Progenitor cell of endocrine pancreas (in vitro differentiated cells): ENCODE data around the gene ST3GAL3. TPM values are rescaled to one million over a fixed set of nuclear protein-coding genes. Genes with fewer than 3 reads are reported as not detected.

Experiments used
- DNase-seq: peaks from one replicate; pipeline ENCODE4 v3.0.0; 2021; ENCODE audit warnings: low spot score; ENCODE audit not compliant: unreplicated experiment
- H3K27ac Mint-ChIP-seq: 2 replicates; pipeline ENCODE4 v1.8.0; 2021; ENCODE audit warnings: mild to moderate bottlenecking, moderate library complexity, mixed read lengths
- H3K27me3 Mint-ChIP-seq: 2 replicates; pipeline ENCODE4 v1.8.0; 2021; ENCODE audit warnings: mixed read lengths
- H3K36me3 Mint-ChIP-seq: 2 replicates; pipeline ENCODE4 v1.8.0; 2022; ENCODE audit warnings: mixed read lengths; ENCODE audit not compliant: insufficient read depth
- H3K4me1 Mint-ChIP-seq: 2 replicates; pipeline ENCODE4 v1.8.0; 2021; ENCODE audit warnings: low read depth, mixed read lengths
- H3K4me3 Mint-ChIP-seq: 2 replicates; pipeline ENCODE4 v1.8.0; 2021; ENCODE audit warnings: low read depth, mild to moderate bottlenecking, moderate library complexity, mixed read lengths
- H3K9me3 Mint-ChIP-seq: 2 replicates; pipeline ENCODE4 v1.8.0; 2021; ENCODE audit warnings: low read depth, mixed read lengths
- total RNA-seq: library from RNA; stranded (reverse); gene quantifications from 2 replicates; pipeline ENCODE4 v1.2.1, GENCODE V29; 2021
- TF ChIP-seq, protein P1 (sequence below): fragments of 200-600 bp; sonication (generic); IDR thresholded peaks from one replicate; pipeline ENCODE4 v1.5.0; 2021; ENCODE audit warnings: antibody characterized with exemption, mild to moderate bottlenecking; ENCODE audit not compliant: unreplicated experiment

ST3GAL3 gene
- total RNA-seq, 1 donor from 2014 or later, result 14.9 TPM

DNA sequence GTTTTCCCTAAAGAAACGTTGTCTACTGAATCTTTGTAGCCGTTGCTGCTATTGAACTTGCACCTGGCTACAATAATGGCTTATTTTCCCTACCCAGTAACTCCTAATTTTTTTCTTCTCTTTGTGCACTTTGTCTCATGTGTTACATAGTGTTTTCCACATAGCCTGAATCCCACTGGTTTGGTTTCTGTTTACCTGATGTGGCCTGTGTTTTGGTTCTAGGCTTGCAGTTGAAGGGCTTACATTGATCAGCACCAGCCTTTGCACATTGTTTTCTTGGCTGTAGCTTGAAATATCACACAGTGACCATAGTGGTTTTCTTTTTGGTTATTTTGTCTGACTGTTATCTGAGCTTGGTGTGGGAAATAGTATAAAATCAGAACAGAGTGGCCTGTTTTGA is 29.5 kb downstream of the ST3GAL3 start:
- no peak overlapping the region for H3K4me3 Mint-ChIP-seq
- H3K9me3 Mint-ChIP-seq, result no peaks in the 10 kb centered on the region
- no peaks in the 10 kb centered on the region for H3K4me1 Mint-ChIP-seq
- no peak for DNase-seq
- H3K27me3 Mint-ChIP-seq, result no peaks in the 10 kb centered on the region
- H3K27ac Mint-ChIP-seq, result no peak overlapping the region
- TF ChIP-seq, protein P1, sequence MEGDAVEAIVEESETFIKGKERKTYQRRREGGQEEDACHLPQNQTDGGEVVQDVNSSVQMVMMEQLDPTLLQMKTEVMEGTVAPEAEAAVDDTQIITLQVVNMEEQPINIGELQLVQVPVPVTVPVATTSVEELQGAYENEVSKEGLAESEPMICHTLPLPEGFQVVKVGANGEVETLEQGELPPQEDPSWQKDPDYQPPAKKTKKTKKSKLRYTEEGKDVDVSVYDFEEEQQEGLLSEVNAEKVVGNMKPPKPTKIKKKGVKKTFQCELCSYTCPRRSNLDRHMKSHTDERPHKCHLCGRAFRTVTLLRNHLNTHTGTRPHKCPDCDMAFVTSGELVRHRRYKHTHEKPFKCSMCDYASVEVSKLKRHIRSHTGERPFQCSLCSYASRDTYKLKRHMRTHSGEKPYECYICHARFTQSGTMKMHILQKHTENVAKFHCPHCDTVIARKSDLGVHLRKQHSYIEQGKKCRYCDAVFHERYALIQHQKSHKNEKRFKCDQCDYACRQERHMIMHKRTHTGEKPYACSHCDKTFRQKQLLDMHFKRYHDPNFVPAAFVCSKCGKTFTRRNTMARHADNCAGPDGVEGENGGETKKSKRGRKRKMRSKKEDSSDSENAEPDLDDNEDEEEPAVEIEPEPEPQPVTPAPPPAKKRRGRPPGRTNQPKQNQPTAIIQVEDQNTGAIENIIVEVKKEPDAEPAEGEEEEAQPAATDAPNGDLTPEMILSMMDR, result no peak
- no peaks in the 10 kb centered on the region for H3K36me3 Mint-ChIP-seq

DNA sequence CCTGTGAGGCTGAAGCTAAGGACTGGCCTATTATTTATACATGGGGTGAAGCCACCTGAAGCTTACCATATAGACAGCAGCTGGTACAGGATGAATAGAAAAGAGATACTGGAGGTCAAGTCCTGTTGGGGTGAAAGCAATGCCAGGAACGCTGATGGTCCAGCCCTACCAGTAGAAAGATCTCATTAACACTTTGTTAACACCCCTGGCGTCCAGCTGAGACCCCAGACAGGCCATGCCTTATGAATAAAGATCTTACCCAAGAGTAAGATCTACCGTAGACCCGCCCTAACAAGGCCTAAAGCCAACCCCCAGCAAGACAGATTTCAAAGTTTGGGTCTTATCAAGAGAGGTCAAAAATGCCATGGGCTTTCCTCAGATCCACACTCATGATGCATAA is 34.7 kb downstream of the ST3GAL3 start:
- no peaks in the 10 kb centered on the region for H3K27me3 Mint-ChIP-seq
- no peaks in the 10 kb centered on the region for H3K9me3 Mint-ChIP-seq
- no peak overlapping the region for H3K4me3 Mint-ChIP-seq
- TF ChIP-seq, protein P1, result no peak
- no peak for DNase-seq
- no peaks in the 10 kb centered on the region for H3K36me3 Mint-ChIP-seq
- H3K27ac Mint-ChIP-seq, result no peak overlapping the region
- no peaks in the 10 kb centered on the region for H3K4me1 Mint-ChIP-seq

DNA sequence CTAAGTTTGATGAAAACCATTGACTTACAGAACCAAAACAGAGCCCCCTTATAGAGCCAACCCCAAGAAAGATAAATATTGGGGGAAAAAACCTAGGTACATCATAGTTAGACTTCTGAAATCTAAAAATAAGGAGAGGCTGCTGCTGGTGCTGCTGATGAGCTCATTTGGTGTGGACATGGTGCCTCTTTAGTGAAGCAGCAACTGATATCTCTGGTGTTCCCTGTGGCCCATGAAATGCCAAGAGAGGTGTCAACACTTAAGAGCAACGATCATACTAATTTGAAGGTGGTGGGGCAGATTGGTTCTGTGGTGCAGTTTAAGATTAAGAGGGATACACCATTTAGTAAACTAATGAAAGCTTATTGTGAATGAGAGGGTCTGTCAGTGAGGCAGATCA is 35.9 kb downstream of the ST3GAL3 start:
- Mint-ChIP-seq H3K36me3 (no peaks in the 10 kb centered on the region), H3K4me1 (no peaks in the 10 kb centered on the region), H3K27me3 (no peaks in the 10 kb centered on the region), H3K9me3 (no peaks in the 10 kb centered on the region), H3K4me3 (no peak overlapping the region), H3K27ac (no peak overlapping the region)
- DNase-seq, result no peak
- TF ChIP-seq, protein P1, result no peak

DNA sequence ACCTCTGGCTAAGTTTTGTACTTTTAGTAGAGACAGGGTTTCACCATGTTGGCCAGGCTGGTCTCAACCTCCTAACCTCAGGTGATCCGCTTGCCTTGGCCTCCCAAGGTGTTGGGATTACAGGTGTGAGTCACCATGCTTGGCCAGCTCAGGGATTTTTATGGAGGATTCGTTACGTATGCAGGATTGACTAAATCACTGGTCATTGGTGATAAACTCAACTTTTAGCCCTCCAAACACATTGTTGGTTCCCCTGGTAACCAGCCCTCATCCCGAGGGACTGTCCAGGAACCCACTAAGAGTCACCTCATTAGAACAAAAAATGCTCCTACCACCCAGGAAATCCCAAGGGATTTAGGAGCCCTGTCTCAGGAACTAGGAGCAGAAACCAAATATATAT is 40.4 kb downstream of the ST3GAL3 start:
- no peak for DNase-seq
- TF ChIP-seq, protein P1, result no peak
- H3K9me3 Mint-ChIP-seq, result peaks cover 7% of the 10 kb centered on the region
- no peaks in the 10 kb centered on the region for H3K4me1 Mint-ChIP-seq
- no peak overlapping the region for H3K27ac Mint-ChIP-seq
- peaks cover 1% of the 10 kb centered on the region for H3K36me3 Mint-ChIP-seq
- no peak overlapping the region for H3K4me3 Mint-ChIP-seq
- no peaks in the 10 kb centered on the region for H3K27me3 Mint-ChIP-seq

DNA sequence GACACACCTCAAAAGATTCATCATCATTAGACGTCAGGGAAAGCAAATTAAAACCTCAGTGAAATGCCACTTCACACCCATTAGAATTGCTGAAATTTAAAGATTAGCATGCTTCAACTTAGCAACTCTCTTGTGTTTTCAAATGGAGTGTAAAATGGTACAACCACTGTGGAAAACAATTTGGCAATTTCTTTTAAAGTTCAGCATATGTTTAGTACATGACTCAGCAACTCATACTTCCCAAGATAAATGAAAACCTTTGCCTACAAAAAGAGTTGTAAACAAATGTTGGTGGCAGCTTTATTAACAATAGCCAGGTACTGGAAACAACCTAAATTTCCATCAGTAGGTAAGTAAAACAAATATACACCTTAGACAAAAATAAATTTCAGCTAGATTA is 42.7 kb downstream of the ST3GAL3 start:
- H3K9me3 Mint-ChIP-seq, result peaks cover 7% of the 10 kb centered on the region
- DNase-seq, result no peak
- H3K27me3 Mint-ChIP-seq, result no peaks in the 10 kb centered on the region
- no peak overlapping the region for H3K27ac Mint-ChIP-seq
- no peaks in the 10 kb centered on the region for H3K4me1 Mint-ChIP-seq
- TF ChIP-seq, protein P1, result no peak
- H3K4me3 Mint-ChIP-seq, result no peak overlapping the region
- H3K36me3 Mint-ChIP-seq, result peaks cover 1% of the 10 kb centered on the region

DNA sequence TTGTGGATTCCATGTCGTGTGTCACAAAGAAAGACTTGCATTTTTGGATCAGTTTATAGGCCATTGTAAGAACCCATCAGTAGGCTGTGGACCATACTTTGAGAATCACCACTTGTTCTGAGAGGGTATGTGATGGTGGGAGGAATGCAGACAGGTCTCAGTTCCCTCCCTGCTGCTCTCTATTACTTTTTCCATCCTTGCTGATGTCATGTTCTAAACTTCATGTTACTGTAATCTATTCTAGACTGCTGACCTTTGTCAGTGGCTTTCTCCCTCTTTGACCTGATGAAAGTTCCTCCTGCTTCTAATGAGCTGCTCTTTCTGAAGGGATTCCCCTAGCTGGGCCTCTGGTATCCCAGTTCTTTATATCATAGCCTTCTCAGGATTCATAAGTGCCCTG is 46.1 kb downstream of the ST3GAL3 start:
- Mint-ChIP-seq H3K9me3 (peaks cover 7% of the 10 kb centered on the region), H3K4me3 (no peak overlapping the region), H3K27me3 (no peaks in the 10 kb centered on the region), H3K27ac (no peak overlapping the region), H3K4me1 (peaks cover 8% of the 10 kb centered on the region), H3K36me3 (peaks cover 1% of the 10 kb centered on the region)
- no peak for DNase-seq
- TF ChIP-seq, protein P1, result no peak
